Measurements from ENCODE around the gene SHISA3.

- no peak for TF ChIP-seq POLR2A (IDR thresholded peaks at IDR 0.05)
- TF ChIP-seq, protein P1, sequence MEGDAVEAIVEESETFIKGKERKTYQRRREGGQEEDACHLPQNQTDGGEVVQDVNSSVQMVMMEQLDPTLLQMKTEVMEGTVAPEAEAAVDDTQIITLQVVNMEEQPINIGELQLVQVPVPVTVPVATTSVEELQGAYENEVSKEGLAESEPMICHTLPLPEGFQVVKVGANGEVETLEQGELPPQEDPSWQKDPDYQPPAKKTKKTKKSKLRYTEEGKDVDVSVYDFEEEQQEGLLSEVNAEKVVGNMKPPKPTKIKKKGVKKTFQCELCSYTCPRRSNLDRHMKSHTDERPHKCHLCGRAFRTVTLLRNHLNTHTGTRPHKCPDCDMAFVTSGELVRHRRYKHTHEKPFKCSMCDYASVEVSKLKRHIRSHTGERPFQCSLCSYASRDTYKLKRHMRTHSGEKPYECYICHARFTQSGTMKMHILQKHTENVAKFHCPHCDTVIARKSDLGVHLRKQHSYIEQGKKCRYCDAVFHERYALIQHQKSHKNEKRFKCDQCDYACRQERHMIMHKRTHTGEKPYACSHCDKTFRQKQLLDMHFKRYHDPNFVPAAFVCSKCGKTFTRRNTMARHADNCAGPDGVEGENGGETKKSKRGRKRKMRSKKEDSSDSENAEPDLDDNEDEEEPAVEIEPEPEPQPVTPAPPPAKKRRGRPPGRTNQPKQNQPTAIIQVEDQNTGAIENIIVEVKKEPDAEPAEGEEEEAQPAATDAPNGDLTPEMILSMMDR (IDR thresholded peaks at IDR 0.05 in 8 of 11, conservative IDR thresholded peaks at IDR 0.05 in 3 of 11) = no peak
These were observed 30.3 kb upstream of the SHISA3 start for GRCh38 chr4:42366959-42367358.

Data from spleen (tissue), 7 donors.